Skeletal muscle tissue (tissue), 4 donors: ENCODE results near the gene TAS2R20. TPM values are rescaled to one million over a fixed set of nuclear protein-coding genes. Genes with fewer than 3 reads are reported as not detected.
"Not testable (repeated sequence)": the region's sequence is repeated elsewhere in the genome, so short reads cannot be mapped to it uniquely, and the experiment has no call there.

ENCODE experiments used
- H3K27ac ChIP-seq: one replicate; pipeline ENCODE4 v1.7.0; 2013; ENCODE audit warnings: mild to moderate bottlenecking, low read depth, low read length, inconsistent platforms
- H3K27me3 ChIP-seq, 3 donors: one replicate each; pipeline ENCODE4 v1.7.0; 2013; ENCODE audit warnings: low read length in 3 of 3; ENCODE audit not compliant: control insufficient read depth in 3 of 3, insufficient read depth in 3 of 3
- H3K36me3 ChIP-seq, 3 donors: one replicate each; pipeline ENCODE4 v1.7.0; 2013; ENCODE audit warnings: low read length in 3 of 3; ENCODE audit not compliant: control insufficient read depth in 3 of 3, insufficient read depth in 3 of 3
- H3K4me1 ChIP-seq, 3 donors: one replicate each; pipeline ENCODE4 v1.7.0; 2013; ENCODE audit warnings: low read length in 3 of 3, mild to moderate bottlenecking in 3 of 3; ENCODE audit not compliant: control insufficient read depth in 3 of 3, insufficient read depth in 3 of 3
- H3K4me3 ChIP-seq, 3 donors: one replicate each; pipeline ENCODE4 v1.7.0; 2013; ENCODE audit warnings: low read length in 3 of 3
- H3K9ac ChIP-seq, 3 donors: one replicate each; pipeline ENCODE4 v1.7.0; 2013; ENCODE audit warnings: low read length in 3 of 3, mild to moderate bottlenecking in 3 of 3, moderate library complexity in 2 of 3, low read depth in 1 of 3
- H3K9me3 ChIP-seq, 3 donors: one replicate each; pipeline ENCODE4 v1.7.0; 2013; ENCODE audit warnings: low read length in 3 of 3; ENCODE audit not compliant: control insufficient read depth in 3 of 3
- total RNA-seq: library from RNA; depleted of rRNA; stranded (reverse); fragments of >200 nt; gene quantifications from one replicate; pipeline ENCODE4 v1.2.3, GENCODE V29; 2014
- donor health status: Osteomylitis.

Gene TAS2R20, protein sequence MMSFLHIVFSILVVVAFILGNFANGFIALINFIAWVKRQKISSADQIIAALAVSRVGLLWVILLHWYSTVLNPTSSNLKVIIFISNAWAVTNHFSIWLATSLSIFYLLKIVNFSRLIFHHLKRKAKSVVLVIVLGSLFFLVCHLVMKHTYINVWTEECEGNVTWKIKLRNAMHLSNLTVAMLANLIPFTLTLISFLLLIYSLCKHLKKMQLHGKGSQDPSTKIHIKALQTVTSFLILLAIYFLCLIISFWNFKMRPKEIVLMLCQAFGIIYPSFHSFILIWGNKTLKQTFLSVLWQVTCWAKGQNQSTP
- 6.3 TPM for total RNA-seq

DNA sequence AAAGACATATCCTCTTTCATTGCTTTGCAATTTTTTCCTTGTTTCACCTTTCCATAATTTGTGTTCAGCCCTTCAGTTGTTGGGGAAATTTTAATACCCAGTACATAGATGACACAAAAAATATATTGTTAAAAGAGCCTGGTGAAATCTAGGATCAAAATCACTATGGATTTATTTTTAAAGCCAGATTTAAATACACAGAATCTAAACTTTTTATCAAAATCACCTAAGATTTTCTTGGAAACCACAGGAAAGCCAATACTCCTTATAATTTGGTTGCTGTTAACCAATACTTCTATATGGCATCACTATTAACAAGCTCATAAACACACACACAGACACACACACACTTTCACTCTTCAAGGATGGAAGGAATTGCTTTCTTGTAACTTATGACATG, at the start of gene TAS2R20:
TAS2R20 (minus strand) TSS at position 101 of the 400 bp plus-strand sequence. CDS start 429 bp downstream, outside the sequence.
- H3K9ac ChIP-seq, result no peak within 1 kb of the TSS
- no peaks in the 10 kb centered on the region for H3K27me3 ChIP-seq
- H3K4me3 ChIP-seq, result no peak within 1 kb of the TSS
- H3K9me3 ChIP-seq, result no peaks in the 10 kb centered on the region
- peaks cover 4 to 5% (median 5%) of the 10 kb centered on the region in 3 donors for H3K36me3 ChIP-seq
- no peaks in the 10 kb centered on the region for H3K4me1 ChIP-seq
- no peak within 1 kb of the TSS for H3K27ac ChIP-seq

DNA sequence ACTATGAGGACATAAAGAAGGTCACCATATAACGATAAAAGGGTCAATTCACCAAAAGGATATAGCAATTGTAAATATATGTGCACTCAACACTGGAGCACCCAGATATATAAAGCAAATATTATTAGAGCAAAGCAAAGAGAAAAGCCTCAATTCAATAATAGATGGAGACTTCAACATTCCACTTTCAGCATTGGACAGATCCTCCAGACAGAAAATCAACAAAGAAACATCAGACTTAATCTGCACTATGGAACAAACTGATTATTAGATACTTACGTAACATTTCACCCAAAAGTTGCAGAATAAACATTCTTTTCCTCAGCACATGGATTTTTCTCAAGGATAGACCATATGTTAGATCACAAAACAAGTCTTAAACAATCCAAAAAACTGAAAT, 43.3 kb upstream of the TAS2R20 start:
- H3K27ac ChIP-seq, H3K27me3 ChIP-seq, H3K4me3 ChIP-seq, H3K9me3 ChIP-seq, H3K4me1 ChIP-seq, H3K36me3 ChIP-seq, H3K9ac ChIP-seq: not testable (repeated sequence)

DNA sequence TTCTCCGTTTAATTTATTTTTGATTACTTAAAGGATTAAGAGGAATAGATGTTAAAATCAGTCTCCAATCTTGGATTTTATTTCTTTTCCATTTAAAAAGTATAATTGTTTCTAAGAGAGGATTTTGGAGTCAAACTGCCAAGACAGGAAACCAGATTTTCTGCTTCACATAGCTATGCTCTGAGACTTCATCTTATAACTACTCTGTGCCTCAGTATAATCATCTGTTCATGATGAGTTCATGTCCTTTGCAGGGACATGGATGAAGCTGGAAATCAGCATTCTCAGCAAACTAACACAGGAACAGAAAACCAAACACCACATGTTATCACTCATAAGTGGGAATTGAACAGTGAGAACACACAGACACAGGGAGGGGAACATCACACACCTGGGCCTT, 42.1 kb upstream of the TAS2R20 start:
- Histone ChIP-seq H3K27me3 (no peaks in the 10 kb centered on the region), H3K9me3 (no peaks in the 10 kb centered on the region), H3K36me3 (peaks cover 0 to 3% (median 0%) of the 10 kb centered on the region in 3 donors), H3K27ac (no peak overlapping the region), H3K4me3 (no peak overlapping the region), H3K9ac (no peak overlapping the region), H3K4me1 (no peaks in the 10 kb centered on the region)

DNA sequence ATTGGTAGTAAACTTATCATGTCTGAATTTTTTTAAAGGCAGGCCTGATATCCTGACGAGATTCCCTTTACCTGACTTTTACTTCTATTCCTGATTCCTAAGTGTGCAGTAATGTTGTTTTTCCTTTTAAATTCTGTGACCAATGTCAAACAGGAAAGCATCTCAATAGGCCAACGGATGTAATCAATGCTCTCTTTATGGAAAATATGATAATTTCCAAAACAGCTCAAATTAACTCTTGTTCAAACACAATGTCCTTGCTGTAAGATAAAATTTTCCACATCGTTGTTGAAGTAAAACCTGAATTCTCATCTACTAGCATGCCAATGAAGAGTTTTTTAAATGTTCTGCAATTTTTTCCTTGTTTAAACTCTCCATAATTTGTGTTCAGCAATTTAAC, 41.1 kb upstream of the TAS2R20 start:
- Histone ChIP-seq H3K27me3 (no peaks in the 10 kb centered on the region), H3K36me3 (no peaks in the 10 kb centered on the region), H3K4me1 (no peaks in the 10 kb centered on the region), H3K9ac (no peak overlapping the region), H3K9me3 (no peaks in the 10 kb centered on the region), H3K4me3 (no peak overlapping the region), H3K27ac (no peak overlapping the region)

DNA sequence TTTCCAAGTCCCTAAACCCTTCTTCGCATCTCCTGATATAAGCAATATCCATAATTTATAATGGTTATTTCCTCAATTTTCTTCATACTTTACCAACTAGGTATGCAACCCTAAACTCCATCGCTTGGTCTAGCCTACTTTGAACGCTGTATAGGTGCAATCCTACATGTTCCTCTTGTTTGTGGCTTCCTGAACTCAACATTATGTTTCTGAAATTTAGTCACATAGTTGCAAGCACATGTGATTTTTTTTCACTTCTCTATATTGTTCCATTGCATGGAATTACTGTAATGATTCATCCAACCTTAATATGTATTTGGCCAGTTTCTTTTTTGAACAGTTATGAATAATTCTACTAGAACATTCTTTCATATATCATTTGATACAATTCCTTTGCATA, 35.9 kb upstream of the TAS2R20 start:
- H3K4me1 ChIP-seq, H3K9ac ChIP-seq, H3K9me3 ChIP-seq, H3K36me3 ChIP-seq, H3K27ac ChIP-seq, H3K4me3 ChIP-seq, H3K27me3 ChIP-seq: not testable (repeated sequence)

DNA sequence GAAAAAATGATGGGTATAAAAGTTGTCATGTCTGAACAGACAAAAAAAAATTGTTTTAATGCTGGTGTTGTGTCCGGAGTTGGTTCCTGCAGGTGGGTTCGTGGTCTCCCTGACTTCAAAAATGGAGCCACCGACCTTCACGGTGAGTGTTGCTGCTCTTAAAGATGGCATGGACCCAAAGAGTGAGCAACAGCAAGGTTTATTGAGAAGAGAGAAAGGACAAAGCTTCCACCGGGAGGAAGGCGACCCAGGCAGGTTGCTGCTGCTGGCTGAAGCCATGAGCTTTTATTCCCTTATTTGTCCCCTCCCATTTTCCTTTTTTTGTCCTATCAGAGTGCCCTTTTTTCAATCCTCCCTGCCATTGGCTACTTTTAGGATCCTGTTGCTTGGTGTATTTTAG, 33.2 kb upstream of the TAS2R20 start, which contains the start of gene TAS2R31:
TAS2R31 (minus strand) TSS at position 101 of the 400 bp plus-strand sequence; CDS start at position 29, 72 bp downstream.
- Histone ChIP-seq H3K9me3 (no peaks in the 10 kb centered on the region), H3K36me3 (peaks cover 0 to 7% (median 3%) of the 10 kb centered on the region in 3 donors), H3K27me3 (no peaks in the 10 kb centered on the region), H3K27ac (no peak within 1 kb of the TSS), H3K4me3 (no peak within 1 kb of the TSS), H3K9ac (no peak within 1 kb of the TSS), H3K4me1 (no peaks in the 10 kb centered on the region)

DNA sequence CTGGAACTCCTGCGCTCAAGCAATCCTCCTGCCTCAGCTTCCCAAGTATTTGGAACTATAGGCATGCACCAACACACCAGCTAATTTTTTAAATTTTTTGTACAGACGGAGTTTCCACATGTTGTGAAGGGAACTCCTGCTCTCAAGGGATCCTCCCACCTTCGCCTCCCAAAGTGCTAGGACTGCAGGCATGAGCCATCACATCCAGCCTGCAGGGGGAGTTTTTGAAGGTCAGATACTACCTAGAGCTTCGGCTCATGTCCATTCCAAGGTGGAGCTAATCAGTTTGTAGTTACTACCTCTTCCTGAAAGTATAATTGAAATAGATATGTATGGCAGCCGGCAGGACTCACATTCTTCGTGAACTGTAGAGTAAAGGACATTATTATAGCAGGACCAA, 28.0 kb upstream of the TAS2R20 start:
- H3K9me3 ChIP-seq, result no peaks in the 10 kb centered on the region

DNA sequence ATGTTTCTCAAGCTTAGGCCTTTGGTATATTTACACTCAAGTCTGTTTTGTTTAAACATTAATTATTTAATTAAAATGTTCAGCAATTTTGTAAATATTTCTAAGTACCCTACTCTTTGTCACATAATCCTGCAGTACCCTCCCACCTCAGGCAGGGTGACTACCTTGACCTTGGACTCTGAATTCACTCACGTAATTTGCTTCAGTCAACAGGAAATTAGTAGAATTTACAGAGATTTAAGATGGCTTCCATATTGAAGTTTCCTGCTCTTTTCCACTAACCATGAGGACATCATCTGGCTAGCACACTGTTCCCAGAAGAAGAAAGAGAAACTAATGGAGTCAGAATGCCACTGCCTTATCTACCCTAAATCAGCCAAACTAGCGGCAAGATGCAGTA, 25.3 kb upstream of the TAS2R20 start:
- Histone ChIP-seq H3K4me1 (no peaks in the 10 kb centered on the region), H3K36me3 (peaks cover 2 to 10% (median 3%) of the 10 kb centered on the region in 3 donors), H3K9me3 (no peaks in the 10 kb centered on the region), H3K4me3 (no peak overlapping the region), H3K27ac (no peak overlapping the region), H3K9ac (no peak overlapping the region), H3K27me3 (no peaks in the 10 kb centered on the region)

More for the DNA sequence above, 28.0 kb upstream of the TAS2R20 start:
- Histone ChIP-seq H3K36me3 (peaks cover 0 to 10% (median 3%) of the 10 kb centered on the region in 3 donors), H3K27me3 (no peaks in the 10 kb centered on the region), H3K4me1 (no peaks in the 10 kb centered on the region), H3K27ac (no peak overlapping the region), H3K4me3 (no peak overlapping the region), H3K9ac (no peak overlapping the region)

DNA sequence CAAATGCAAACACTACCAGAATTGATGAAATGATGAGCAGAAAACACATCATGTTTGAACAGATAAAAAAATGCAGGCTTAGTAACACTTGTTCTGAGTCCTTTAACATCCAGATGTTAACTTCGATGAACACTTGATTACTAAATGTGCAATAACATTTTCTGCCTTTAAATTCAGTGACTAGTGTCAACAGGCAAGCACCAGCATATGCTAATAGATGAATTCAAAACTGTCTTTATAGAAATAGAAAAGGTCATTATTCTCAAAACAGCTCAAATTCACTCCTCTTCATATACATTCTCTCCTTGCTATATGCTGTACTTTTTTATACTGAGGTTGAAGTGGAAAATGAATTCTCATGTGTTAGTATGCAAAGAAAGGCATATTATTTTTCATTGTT, 24.4 kb upstream of the TAS2R20 start, which contains the start of gene TAS2R19:
TAS2R19 (minus strand) TSS at position 101 of the 400 bp plus-strand sequence; CDS start at position 52, 49 bp downstream.
- Histone ChIP-seq H3K27ac (no peak within 1 kb of the TSS), H3K9ac (no peak within 1 kb of the TSS), H3K27me3 (no peaks in the 10 kb centered on the region), H3K9me3 (no peaks in the 10 kb centered on the region), H3K4me3 (no peak within 1 kb of the TSS), H3K36me3 (peaks cover 3 to 8% (median 5%) of the 10 kb centered on the region in 3 donors), H3K4me1 (no peaks in the 10 kb centered on the region)

DNA sequence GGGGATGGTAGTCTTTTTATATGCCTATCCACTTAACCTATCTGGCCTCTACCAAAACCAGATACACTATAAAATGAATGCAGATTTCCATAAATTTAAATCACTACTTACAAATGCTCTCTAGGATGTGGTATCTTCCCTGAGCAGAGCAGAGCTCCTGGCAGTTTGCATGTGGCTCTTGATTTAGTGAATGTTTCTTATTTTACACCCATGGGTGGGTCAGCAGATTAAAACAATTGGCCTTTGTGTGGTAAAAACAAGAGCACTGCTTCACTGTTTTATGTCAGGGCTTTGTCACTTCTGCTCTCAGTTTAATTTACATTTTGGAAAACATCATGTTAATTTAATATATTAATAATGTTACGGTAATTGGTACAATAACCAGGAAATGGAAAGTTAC, 18.8 kb upstream of the TAS2R20 start:
- no peak overlapping the region for H3K27ac ChIP-seq

More for the DNA sequence above, 18.8 kb upstream of the TAS2R20 start:
- no peak overlapping the region for H3K9ac ChIP-seq
- no peaks in the 10 kb centered on the region for H3K4me1 ChIP-seq
- H3K36me3 ChIP-seq, result peaks cover 2 to 5% (median 3%) of the 10 kb centered on the region in 3 donors
- H3K4me3 ChIP-seq, result no peak overlapping the region
- H3K9me3 ChIP-seq, result no peaks in the 10 kb centered on the region
- H3K27me3 ChIP-seq, result no peaks in the 10 kb centered on the region
